Psoas muscle (tissue), 8 donors: Measurements from ENCODE around the gene THADA. TPM values are rescaled to one million over a fixed set of nuclear protein-coding genes. Genes with fewer than 3 reads are reported as not detected.
A peak's percentile ranks its signal among the peaks of the same experiment; 100 is the strongest.
"Not testable (repeated sequence)": the region's sequence is repeated elsewhere in the genome, so short reads cannot be mapped to it uniquely, and the experiment has no call there.

Source experiments
- ATAC-seq, 4 donors: fragments of 200-7000 bp; cut with Tn5 transposase; one replicate each; pipeline ENCODE4 v1.9.1; 2020; ENCODE audit warnings: moderate library complexity in 3 of 4, mild to moderate bottlenecking in 2 of 4
- DNase-seq, 2 donors: peaks; one replicate each; pipeline ENCODE4 v3.0.0-alpha.2; 2020
- H3K27ac ChIP-seq: fragments of 200-600 bp; one replicate; pipeline ENCODE4 v1.8.0; 2022
- H3K27me3 ChIP-seq, 3 donors: fragments of 200-600 bp in 1 of 3; one replicate each; pipeline versions ENCODE4 v1.6.1 to v1.8.0; 2013 to 2022; ENCODE audit warnings: low read length in 2 of 3, mild to moderate bottlenecking in 2 of 3, moderate library complexity in 1 of 3; ENCODE audit not compliant: insufficient read depth in 3 of 3
- H3K36me3 ChIP-seq, 2 donors: fragments of 200-600 bp in 1 of 2; one replicate each; pipeline versions ENCODE4 v1.6.1 to v1.8.0; 2013 to 2022; ENCODE audit warnings: low read depth in 1 of 2, mild to moderate bottlenecking in 1 of 2, moderate library complexity in 1 of 2; ENCODE audit not compliant: insufficient read depth in 1 of 2
- H3K4me1 ChIP-seq: fragments of 200-600 bp; one replicate; pipeline ENCODE4 v1.8.0; 2022
- H3K4me3 ChIP-seq: fragments of 200-600 bp; one replicate; pipeline ENCODE4 v1.8.0; 2022; ENCODE audit warnings: mild to moderate bottlenecking
- H3K9me3 ChIP-seq: fragments of 200-600 bp; one replicate; pipeline ENCODE4 v1.8.0; 2022
- CTCF ChIP-seq: fragments of 200-600 bp; IDR thresholded peaks from one replicate; pipeline ENCODE4 v1.8.0; 2022; ENCODE audit warnings: antibody characterized with exemption
- WGBS, 3 donors: extraction: QIAGEN DNeasy Blood & Tissue Kit; methylation state at CpG; one replicate each; pipeline versions ENCODE4 v1.1.6 to v1.1.7; 2013; 5-methylcytosine and 5-hydroxymethylcytosine counted together
- intact Hi-C, 2 donors: fragments of 100-400 bp; cut with DNase I; formaldehyde crosslinking; loops; one replicate each; pipeline versions ENCODE4 v1.11.0 to v1.14.2; 2022
- polyA plus RNA-seq, 3 donors: library from polyadenylated mRNA; stranded (reverse); fragments of 200-250 nt; gene quantifications; one replicate each; pipeline ENCODE4 v1.2.3, GENCODE V29; 2013
- total RNA-seq, 4 donors: library from RNA; stranded (reverse); fragmentation: NEBNext Ultra II Directional in 2 of 4; extraction: Animal tissue kit (Norgen Biotek cat#: 25700) in 2 of 4; gene quantifications; one replicate each; pipeline versions ENCODE4 v1.2.1 to v1.2.4, GENCODE V29; 2021 to 2023
- donor health status: healthy with polysubstance abuse.
- donor health status: DM: no; HTN: no; CAD: no; lungs with moderate emphysema.
- donor health status: Bipolar disorder and iron deficiency.
- donor health status: healthy.
- donor health status: DM: yes; HTN: yes; CAD: no.
- donor health status: DM: no; HTN: no; CAD: no.
- donor health status: DM: no; HTN: no; CAD: no.
- donor health status: DM: yes; HTN: yes; CAD: no.

Gene THADA
- total and polyA plus RNA-seq, 7 donors, result 8.1 to 17.4 (median 11.6) TPM

- Histone ChIP-seq H3K4me3 (peak within 1 kb of the TSS; percentile 77), H3K27ac (no peak within 1 kb of the TSS), H3K4me1 (no peaks in the 10 kb centered on the region), H3K36me3 (no peaks in the 10 kb centered on the region), H3K9me3 (no peaks in the 10 kb centered on the region), H3K27me3 (peaks cover 4 to 58% (median 7%) of the 10 kb centered on the region in 3 donors)
- peak; percentile 88 to 92 for DNase-seq
- whole genome bisulfite sequencing, 3 donors, result 1 to 2% (median 1%) methylated on average over 53 to 75 of the region's 75 CpGs
- intact Hi-C loops, result no loop called here
- peak; percentile 95 to 99 (median 98) for ATAC-seq
- no peak for TF ChIP-seq CTCF
Measured at GRCh38 chr2:43637030-43637803, 41.4 kb upstream of the THADA start, which contains the start of gene PLEKHH2. Gene PLEKHH2 (plus strand): TSS chr2:43637260. CDS start chr2:43644674, 7,414 bp downstream.

GRCh38 chr2:43636621-43637020 is 40.8 kb upstream of the THADA start:
- no peak for TF ChIP-seq CTCF
- Histone ChIP-seq H3K4me1 (no peaks in the 10 kb centered on the region), H3K27me3 (peaks cover 4 to 62% (median 7%) of the 10 kb centered on the region in 3 donors), H3K36me3 (no peaks in the 10 kb centered on the region), H3K9me3 (no peaks in the 10 kb centered on the region), H3K27ac (no peak overlapping the region), H3K4me3 (peak overlapping the region; percentile 77)
- ATAC-seq, result no peak
- 38 to 47% (median 40%) methylated on average over 10 of the region's 10 CpGs for WGBS, 3 donors
- intact Hi-C loops, result no loop called here
- no peak for DNase-seq

GRCh38 chr2:43636153-43636552 is 40.3 kb upstream of the THADA start:
- H3K36me3 ChIP-seq, H3K9me3 ChIP-seq, DNase-seq, H3K4me1 ChIP-seq, ATAC-seq, H3K27ac ChIP-seq, H3K4me3 ChIP-seq, intact Hi-C loops: not testable (repeated sequence)
- WGBS, 3 donors, result 96 to 98% (median 98%) methylated on average over 12 of the region's 12 CpGs
- H3K27me3 ChIP-seq, result peaks cover 7 to 62% (median 8%) of the 10 kb centered on the region in 3 donors

GRCh38 chr2:43634604-43635306 is 38.9 kb upstream of the THADA start:
- no peak for DNase-seq
- Histone ChIP-seq H3K4me1 (no peaks in the 10 kb centered on the region), H3K27ac (no peak overlapping the region), H3K9me3 (no peaks in the 10 kb centered on the region), H3K4me3 (no peak overlapping the region), H3K36me3 (no peaks in the 10 kb centered on the region), H3K27me3 (peaks cover 7 to 58% (median 8%) of the 10 kb centered on the region in 3 donors)
- intact Hi-C loops, result no loop called here
- 41 to 52% (median 42%) methylated on average over 6 of the region's 6 CpGs for whole genome bisulfite sequencing, 3 donors
- no peak for TF ChIP-seq CTCF
- no peak for ATAC-seq

GRCh38 chr2:43631618-43632317 is 35.9 kb upstream of the THADA start:
- Histone ChIP-seq H3K9me3 (no peaks in the 10 kb centered on the region), H3K36me3 (no peaks in the 10 kb centered on the region), H3K27ac (no peak overlapping the region), H3K4me3 (no peak overlapping the region), H3K27me3 (peaks cover 3 to 39% (median 8%) of the 10 kb centered on the region in 3 donors), H3K4me1 (no peaks in the 10 kb centered on the region)
- 40 to 47% (median 42%) methylated on average over 11 of the region's 11 CpGs for WGBS, 3 donors
- no peak for TF ChIP-seq CTCF
- DNase-seq (no peak), ATAC-seq (no peak)
- intact Hi-C loops, result no loop called here
